ENCODE measurements around the gene WDR45B. TPM values are rescaled to one million over a fixed set of nuclear protein-coding genes. Genes with fewer than 3 reads are reported as not detected.

WDR45B gene
- polyA plus RNA-seq, 1 donor: 65.7 TPM

DNA sequence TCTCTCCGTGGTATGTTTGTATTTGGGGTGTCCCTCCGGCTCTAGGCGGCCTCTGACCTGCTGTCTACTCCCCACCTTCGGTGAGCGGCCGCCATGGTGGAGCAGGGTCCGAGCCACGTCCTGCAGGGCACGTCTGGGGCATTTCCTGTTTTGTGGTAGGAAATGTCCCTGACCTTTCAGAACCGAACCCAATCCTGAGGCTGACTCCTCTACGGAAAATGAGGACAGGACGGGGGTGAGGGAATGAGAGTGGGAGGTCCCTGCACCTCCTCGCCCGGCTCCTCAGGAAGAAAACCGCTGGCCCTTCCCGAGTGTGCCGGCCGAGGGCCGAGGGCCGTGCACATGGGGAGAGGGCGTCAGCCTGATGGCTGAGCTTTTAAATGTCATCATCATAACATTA, 45.8 kb downstream of the WDR45B start:
- no peak overlapping the region for H3K4me3 ChIP-seq (ENCODE audit: low read length)
- H3K9me3 ChIP-seq (ENCODE audit: control insufficient read depth, low read depth, low read length): peaks cover 11% of the 10 kb centered on the region
- no CpG with 5 or more reads among the region's 21 CpGs for WGBS (ENCODE audit: insufficient coverage, low lambda C conversion rate)
- H3K36me3 ChIP-seq (ENCODE audit: control insufficient read depth, insufficient read depth, low read length): peaks cover 80% of the 10 kb centered on the region
- H3K27me3 ChIP-seq (ENCODE audit: control insufficient read depth, insufficient read depth, low read length): no peaks in the 10 kb centered on the region
- no peak for DNase-seq
- no peaks in the 10 kb centered on the region for H3K4me1 ChIP-seq (ENCODE audit: control insufficient read depth, insufficient read depth, low read length)
- no peak overlapping the region for H3K27ac ChIP-seq (ENCODE audit: low read length)

DNA sequence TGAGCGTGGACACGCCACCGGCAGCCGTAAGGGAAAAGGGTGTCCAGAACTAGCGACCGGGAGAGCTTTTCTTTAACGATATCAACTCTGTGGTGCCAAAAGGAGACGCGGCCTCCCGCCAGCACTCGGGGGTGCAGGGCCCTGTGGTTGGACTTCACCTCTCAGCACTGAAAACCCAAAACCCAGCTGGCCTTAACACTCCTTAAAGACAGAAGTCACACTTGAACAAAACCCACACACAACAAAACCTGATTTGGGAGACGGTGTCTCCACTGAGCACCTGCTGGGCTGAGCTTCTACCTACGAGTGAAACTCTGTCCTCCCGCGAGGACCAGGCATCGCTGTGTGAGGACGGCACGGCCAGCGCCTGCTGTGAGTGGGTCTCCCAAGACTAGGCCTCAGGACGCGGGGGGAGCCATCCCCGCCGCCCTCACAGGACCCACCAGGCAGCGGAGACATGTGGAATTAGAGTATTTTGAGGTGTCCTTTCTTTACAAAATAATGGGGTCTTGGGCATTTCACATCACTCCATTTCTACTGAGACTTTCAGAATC, 46.7 kb downstream of the WDR45B start:
- H3K4me3 ChIP-seq (ENCODE audit: low read length): no peak overlapping the region

DNA sequence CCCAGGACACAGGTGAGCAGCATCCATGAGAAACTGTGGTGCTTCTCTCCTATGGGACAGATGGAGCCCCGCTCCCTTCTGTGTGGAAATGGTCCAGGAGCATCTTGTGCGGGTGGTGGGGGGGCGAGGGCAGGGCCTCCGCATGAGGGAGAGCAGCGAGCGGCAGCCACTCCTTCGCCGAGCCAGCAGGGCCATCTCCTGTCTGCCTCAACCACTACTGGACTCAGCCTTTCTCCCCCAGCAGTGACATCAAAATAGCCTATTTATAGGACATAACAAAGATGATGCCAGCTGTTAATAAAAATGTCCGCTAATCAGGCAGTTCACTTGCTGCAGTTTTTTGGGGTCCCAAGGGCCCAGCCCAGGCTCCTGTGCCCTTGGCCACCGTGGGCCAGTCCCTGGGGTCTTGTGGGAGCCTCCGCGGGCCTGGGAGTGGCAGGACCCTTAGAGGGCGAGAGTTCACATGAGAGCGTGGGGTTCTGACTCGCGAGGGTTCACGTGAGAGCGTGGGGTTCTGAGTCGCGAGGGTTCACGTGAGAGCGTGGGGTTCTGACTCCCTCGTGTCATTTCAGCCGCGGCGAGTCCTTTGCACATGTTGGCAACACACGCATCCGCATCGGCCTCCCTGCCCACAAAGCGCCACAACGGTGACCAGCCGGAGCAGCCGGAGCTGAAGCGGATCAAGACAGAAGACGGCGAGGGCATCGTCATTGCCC, 47.4 kb downstream of the WDR45B start:
- peaks cover 89% of the 10 kb centered on the region for H3K36me3 ChIP-seq (ENCODE audit: control insufficient read depth, insufficient read depth, low read length)
- no peaks in the 10 kb centered on the region for H3K4me1 ChIP-seq (ENCODE audit: control insufficient read depth, insufficient read depth, low read length)
- WGBS (ENCODE audit: insufficient coverage, low lambda C conversion rate): no CpG with 5 or more reads among the region's 37 CpGs
- no peaks in the 10 kb centered on the region for H3K27me3 ChIP-seq (ENCODE audit: control insufficient read depth, insufficient read depth, low read length)
- DNase-seq: no peak
- H3K4me3 ChIP-seq (ENCODE audit: low read length): no peak overlapping the region
- peaks cover 11% of the 10 kb centered on the region for H3K9me3 ChIP-seq (ENCODE audit: control insufficient read depth, low read depth, low read length)
- no peak overlapping the region for H3K27ac ChIP-seq (ENCODE audit: low read length)

More for the DNA sequence above, 46.7 kb downstream of the WDR45B start:
- DNase-seq: no peak
- H3K4me1 ChIP-seq (ENCODE audit: control insufficient read depth, insufficient read depth, low read length): no peaks in the 10 kb centered on the region
- WGBS (ENCODE audit: insufficient coverage, low lambda C conversion rate): no CpG with 5 or more reads among the region's 24 CpGs
- H3K9me3 ChIP-seq (ENCODE audit: control insufficient read depth, low read depth, low read length): peaks cover 11% of the 10 kb centered on the region
- no peaks in the 10 kb centered on the region for H3K27me3 ChIP-seq (ENCODE audit: control insufficient read depth, insufficient read depth, low read length)
- no peak overlapping the region for H3K27ac ChIP-seq (ENCODE audit: low read length)
- H3K36me3 ChIP-seq (ENCODE audit: control insufficient read depth, insufficient read depth, low read length): peaks cover 89% of the 10 kb centered on the region

DNA sequence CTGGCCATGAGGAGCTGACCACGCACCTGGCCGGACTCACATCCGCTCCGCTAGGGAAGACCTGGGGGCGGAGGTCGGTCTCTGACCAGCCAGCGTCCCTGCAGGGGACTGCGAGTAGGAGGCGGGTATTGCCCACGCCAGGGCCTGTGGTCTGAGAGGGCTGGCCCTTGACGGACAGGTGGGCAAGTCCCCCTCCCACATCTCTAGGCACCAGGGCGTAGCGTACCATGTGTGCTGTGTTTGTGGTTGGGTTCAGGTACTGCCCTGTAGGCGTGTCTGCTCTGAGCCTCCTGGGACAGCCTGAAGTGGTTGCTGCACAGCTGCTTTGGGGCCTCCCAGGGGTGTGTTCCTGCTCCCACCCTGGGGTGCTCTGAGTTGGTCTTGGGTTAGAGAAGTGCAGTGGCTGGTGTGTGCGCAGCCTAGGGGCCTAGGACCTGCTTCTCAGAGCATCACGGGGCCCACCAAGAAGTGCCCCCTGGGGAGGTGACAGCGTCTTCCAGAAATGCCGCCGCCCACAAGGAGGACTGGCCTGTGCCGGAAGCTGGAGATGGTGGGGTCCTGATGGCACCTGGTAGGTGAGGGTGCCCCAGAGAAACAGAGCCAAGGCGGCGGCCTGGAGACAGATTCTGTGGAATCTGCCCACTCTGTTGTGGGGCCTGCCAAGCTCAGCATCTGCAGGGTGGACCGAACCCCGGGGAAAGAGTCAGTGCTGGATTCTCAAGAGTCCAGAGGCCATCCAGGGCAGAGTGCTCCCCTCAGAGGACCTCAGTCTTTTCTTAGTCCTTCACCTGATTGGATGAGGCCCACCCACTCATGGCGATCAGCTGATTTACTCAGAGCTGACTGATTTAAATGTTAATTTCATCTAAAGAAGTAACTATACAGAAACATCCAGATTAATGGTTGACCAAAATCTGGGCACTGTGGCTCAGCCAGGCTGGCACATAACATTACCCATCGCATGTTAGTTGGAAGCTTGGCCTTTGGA, 48.3 kb downstream of the WDR45B start:
- no peak overlapping the region for H3K27ac ChIP-seq (ENCODE audit: low read length)
- H3K27me3 ChIP-seq (ENCODE audit: control insufficient read depth, insufficient read depth, low read length): no peaks in the 10 kb centered on the region
- peaks cover 90% of the 10 kb centered on the region for H3K36me3 ChIP-seq (ENCODE audit: control insufficient read depth, insufficient read depth, low read length)
- DNase-seq: no peak
- H3K4me3 ChIP-seq (ENCODE audit: low read length): no peak overlapping the region
- H3K9me3 ChIP-seq (ENCODE audit: control insufficient read depth, low read depth, low read length): peaks cover 11% of the 10 kb centered on the region
- H3K4me1 ChIP-seq (ENCODE audit: control insufficient read depth, insufficient read depth, low read length): no peaks in the 10 kb centered on the region
- no CpG with 5 or more reads among the region's 26 CpGs for WGBS (ENCODE audit: insufficient coverage, low lambda C conversion rate)

DNA sequence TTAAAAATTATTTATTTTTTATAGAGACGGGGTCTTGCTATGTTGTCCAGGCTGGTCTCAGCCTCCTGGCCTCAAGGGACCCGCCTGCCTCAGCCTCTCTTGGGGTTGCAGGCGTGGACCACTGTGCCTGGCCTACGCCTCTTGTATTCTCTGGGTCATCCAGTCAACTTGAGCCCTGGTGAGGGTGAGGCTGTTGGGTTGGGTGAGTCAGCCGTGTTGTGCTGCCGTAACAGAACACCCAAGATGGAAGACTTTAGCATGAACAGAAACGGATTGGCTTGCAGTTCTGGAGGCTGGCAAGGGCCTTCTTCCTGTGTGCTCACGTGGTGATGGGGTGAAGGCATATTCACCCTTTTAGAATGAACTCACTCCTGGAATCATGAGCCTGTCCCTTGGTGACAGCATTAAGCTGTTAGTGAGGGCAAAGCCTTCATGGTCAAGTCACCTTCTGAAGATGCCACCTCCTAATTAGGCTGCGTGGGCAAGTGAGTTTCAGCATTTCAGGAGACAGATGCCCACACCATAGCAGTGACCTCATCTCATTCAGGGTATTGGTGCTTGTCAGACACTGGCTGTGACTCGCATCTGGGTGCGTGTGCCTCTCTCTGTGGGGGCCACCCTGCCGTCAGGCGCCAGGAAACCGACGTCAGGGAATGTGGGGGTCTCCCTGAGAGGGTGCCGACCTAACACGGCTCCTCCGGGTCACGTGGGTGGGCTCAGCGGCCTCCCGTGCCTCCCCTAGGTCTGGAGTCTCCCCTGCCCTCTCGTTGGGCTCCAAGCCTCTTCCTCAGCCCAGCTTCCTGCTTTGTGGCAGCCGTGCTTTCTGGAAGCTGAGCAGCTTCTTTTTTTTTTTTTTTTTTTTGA, 49.8 kb downstream of the WDR45B start:
- peaks cover 84% of the 10 kb centered on the region for H3K36me3 ChIP-seq (ENCODE audit: control insufficient read depth, insufficient read depth, low read length)
- no peak overlapping the region for H3K27ac ChIP-seq (ENCODE audit: low read length)
- H3K9me3 ChIP-seq (ENCODE audit: control insufficient read depth, low read depth, low read length): peaks cover 14% of the 10 kb centered on the region
- DNase-seq: no peak
- WGBS (ENCODE audit: insufficient coverage, low lambda C conversion rate): 60% methylated on average over 1 of the region's 23 CpGs
- H3K4me1 ChIP-seq (ENCODE audit: control insufficient read depth, insufficient read depth, low read length): peaks cover 6% of the 10 kb centered on the region
- H3K27me3 ChIP-seq (ENCODE audit: control insufficient read depth, insufficient read depth, low read length): no peaks in the 10 kb centered on the region
- H3K4me3 ChIP-seq (ENCODE audit: low read length): no peak overlapping the region

DNA sequence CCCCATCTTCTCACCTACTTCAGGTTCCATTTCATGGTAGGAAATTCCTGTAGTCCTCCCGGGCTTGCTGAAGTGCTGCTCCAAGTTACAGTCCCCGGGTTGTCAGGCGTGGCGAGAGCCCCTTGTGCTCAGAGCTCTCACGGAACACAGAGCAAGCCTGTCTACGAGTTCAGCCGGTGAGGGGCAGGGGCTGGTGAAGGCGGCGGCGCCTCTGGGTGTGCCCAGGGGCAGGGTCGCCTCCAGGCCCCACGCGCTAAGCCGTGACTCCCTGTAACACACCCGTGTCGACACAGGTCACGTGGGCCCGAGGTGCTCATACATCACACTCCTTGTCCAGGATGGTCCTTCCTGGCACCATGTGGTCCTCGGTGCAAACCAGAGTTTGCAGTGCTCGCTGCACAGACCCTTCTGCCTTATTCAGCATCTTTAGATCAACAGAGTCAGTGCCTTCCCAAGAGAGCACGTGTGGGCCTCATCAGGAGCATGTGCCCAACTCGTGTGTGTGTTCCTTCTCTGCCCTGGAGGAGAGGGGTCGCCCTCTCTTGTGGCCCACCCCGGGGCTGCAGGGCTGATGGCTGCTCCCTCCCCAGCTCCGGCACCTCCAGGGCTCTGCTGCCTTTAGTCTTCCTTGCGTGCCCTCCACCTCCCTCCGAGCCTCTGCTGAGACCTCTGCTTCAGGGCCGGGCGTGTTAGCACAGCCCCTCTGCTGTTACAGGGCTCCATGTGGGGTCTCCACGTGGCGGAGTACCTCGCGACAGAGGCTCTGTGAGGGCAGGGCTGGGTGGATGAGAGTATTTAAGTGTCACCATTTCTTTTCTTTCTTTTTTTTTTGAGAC, 51.2 kb downstream of the WDR45B start:
- no peak for DNase-seq
- no peak overlapping the region for H3K4me3 ChIP-seq (ENCODE audit: low read length)
- H3K27me3 ChIP-seq (ENCODE audit: control insufficient read depth, insufficient read depth, low read length): no peaks in the 10 kb centered on the region
- H3K9me3 ChIP-seq (ENCODE audit: control insufficient read depth, low read depth, low read length): peaks cover 14% of the 10 kb centered on the region
- peaks cover 70% of the 10 kb centered on the region for H3K36me3 ChIP-seq (ENCODE audit: control insufficient read depth, insufficient read depth, low read length)
- H3K27ac ChIP-seq (ENCODE audit: low read length): no peak overlapping the region
- H3K4me1 ChIP-seq (ENCODE audit: control insufficient read depth, insufficient read depth, low read length): peaks cover 15% of the 10 kb centered on the region
- WGBS (ENCODE audit: insufficient coverage, low lambda C conversion rate): 90% methylated on average over 2 of the region's 33 CpGs

DNA sequence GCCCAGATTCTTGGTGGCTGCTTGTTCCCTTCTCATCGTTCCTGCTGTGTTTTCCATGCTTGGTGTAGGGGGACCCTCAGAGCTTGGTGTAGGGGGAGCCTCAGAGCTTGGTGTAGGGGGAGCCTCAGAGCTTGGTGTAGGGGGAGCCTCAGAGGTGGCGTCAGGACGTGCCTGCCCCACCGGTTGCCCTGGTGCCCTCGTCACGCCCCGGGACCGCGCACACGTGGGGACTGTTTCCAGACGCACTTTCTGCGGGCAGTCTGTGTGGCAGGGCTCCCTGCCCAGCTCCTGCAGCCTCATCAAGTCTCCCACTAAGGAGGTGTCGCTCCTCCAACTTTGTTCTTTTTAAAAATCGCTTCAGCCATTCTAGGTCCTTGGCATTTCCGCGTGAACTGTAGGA, 51.9 kb downstream of the WDR45B start:
- Histone ChIP-seq H3K36me3 (ENCODE audit: control insufficient read depth, insufficient read depth, low read length) (peaks cover 64% of the 10 kb centered on the region), H3K9me3 (ENCODE audit: control insufficient read depth, low read depth, low read length) (peaks cover 10% of the 10 kb centered on the region), H3K27me3 (ENCODE audit: control insufficient read depth, insufficient read depth, low read length) (no peaks in the 10 kb centered on the region), H3K27ac (ENCODE audit: low read length) (no peak overlapping the region), H3K4me3 (ENCODE audit: low read length) (no peak overlapping the region), H3K4me1 (ENCODE audit: control insufficient read depth, insufficient read depth, low read length) (peaks cover 17% of the 10 kb centered on the region)
- no peak for DNase-seq
- 100% methylated on average over 3 of the region's 16 CpGs for WGBS (ENCODE audit: insufficient coverage, low lambda C conversion rate)

DNA sequence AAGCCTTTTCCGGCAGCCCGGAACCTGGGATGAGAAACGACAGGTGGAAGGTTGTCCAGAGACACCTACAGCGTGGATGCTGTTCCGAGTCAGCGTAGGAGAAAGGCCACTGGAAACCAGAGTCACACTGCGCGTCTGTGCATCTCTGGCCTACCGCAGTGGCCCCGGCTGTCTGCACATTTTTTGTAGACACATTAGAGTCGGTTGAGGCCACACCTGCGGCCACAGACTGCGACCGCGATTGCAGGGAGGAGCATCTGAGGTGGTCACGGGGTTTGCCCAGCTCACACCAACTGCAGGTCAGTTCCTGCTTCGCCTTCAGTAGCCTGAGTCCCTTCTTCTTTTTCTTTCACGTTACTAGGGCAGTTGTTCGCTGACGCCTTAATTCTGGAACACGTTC, 52.4 kb downstream of the WDR45B start:
- no peak overlapping the region for H3K27ac ChIP-seq (ENCODE audit: low read length)
- peaks cover 6% of the 10 kb centered on the region for H3K9me3 ChIP-seq (ENCODE audit: control insufficient read depth, low read depth, low read length)
- WGBS (ENCODE audit: insufficient coverage, low lambda C conversion rate): 96% methylated on average over 4 of the region's 21 CpGs
- no peak overlapping the region for H3K4me3 ChIP-seq (ENCODE audit: low read length)
- H3K36me3 ChIP-seq (ENCODE audit: control insufficient read depth, insufficient read depth, low read length): peaks cover 64% of the 10 kb centered on the region
- no peaks in the 10 kb centered on the region for H3K27me3 ChIP-seq (ENCODE audit: control insufficient read depth, insufficient read depth, low read length)
- DNase-seq: no peak
- peaks cover 17% of the 10 kb centered on the region for H3K4me1 ChIP-seq (ENCODE audit: control insufficient read depth, insufficient read depth, low read length)

DNA sequence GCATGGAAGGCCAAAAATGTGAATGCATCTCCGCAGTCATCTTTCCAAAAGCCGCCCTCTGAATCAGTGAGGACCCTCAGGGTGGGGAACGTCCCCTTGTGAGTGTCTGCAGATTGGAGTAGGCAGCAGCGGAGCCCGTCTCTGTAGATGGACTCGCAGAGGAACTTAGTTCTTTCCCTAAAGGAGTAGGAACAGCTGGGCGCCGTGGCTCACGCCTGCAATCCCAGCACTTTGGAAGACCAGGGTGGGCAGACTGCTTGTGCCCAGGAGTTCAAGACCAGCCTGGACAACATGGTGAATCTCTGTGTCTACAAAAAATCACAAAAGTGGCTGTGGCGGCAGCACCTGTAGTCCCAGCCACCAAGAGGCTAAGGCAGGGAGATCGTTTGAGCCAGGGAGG, 53.7 kb downstream of the WDR45B start:
- H3K4me3 ChIP-seq (ENCODE audit: low read length): no peak overlapping the region
- no peak for DNase-seq
- H3K27me3 ChIP-seq (ENCODE audit: control insufficient read depth, insufficient read depth, low read length): no peaks in the 10 kb centered on the region
- H3K27ac ChIP-seq (ENCODE audit: low read length): no peak overlapping the region
- peaks cover 17% of the 10 kb centered on the region for H3K4me1 ChIP-seq (ENCODE audit: control insufficient read depth, insufficient read depth, low read length)
- peaks cover 52% of the 10 kb centered on the region for H3K36me3 ChIP-seq (ENCODE audit: control insufficient read depth, insufficient read depth, low read length)
- WGBS (ENCODE audit: insufficient coverage, low lambda C conversion rate): no CpG with 5 or more reads among the region's 11 CpGs
- H3K9me3 ChIP-seq (ENCODE audit: control insufficient read depth, low read depth, low read length): peaks cover 6% of the 10 kb centered on the region

Data from large intestine (tissue), 3 donors.